GM04503 (cell line): ENCODE results near the gene RIPK1.
"Not testable (repeated sequence)": the region's sequence is repeated elsewhere in the genome, so short reads cannot be mapped to it uniquely, and the experiment has no call there.

Experiments
- DNase-seq: peaks from one replicate; pipeline ENCODE4 v3.0.0-alpha.2; 2012; ENCODE audit warnings: low read depth

Gene RIPK1

DNA sequence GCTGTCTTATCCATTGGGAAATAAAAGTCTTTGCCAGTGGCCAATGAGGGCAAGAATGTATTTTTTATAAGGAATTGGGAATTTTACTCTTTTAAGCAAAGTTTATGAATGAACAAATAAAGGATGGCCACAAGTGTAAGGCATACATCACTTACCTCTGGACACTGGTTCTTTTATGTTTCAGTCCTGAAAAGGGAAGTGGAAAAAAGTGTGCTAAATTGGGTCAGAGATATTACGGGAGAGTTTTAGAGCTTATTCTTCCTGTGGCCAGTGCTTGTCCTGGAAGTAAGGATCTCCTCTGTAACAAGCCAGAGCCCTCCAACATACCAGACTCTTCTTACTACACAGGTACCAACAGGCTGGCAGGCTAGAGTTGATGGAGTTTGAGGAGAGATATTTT is 22.5 kb upstream of the RIPK1 start:
- DNase-seq: no peak

GRCh38 chr6:3046295-3046694 is 22.0 kb upstream of the RIPK1 start:
- DNase-seq: no peak

- DNase-seq: not testable (repeated sequence)
Observed at GRCh38 chr6:3048009-3048408, 20.3 kb upstream of the RIPK1 start.

GRCh38 chr6:3052481-3053230 is 15.6 kb upstream of the RIPK1 start:
- no peak for DNase-seq

- no peak for DNase-seq
Observed at GRCh38 chr6:3053231-3053508, 15.1 kb upstream of the RIPK1 start.

DNA sequence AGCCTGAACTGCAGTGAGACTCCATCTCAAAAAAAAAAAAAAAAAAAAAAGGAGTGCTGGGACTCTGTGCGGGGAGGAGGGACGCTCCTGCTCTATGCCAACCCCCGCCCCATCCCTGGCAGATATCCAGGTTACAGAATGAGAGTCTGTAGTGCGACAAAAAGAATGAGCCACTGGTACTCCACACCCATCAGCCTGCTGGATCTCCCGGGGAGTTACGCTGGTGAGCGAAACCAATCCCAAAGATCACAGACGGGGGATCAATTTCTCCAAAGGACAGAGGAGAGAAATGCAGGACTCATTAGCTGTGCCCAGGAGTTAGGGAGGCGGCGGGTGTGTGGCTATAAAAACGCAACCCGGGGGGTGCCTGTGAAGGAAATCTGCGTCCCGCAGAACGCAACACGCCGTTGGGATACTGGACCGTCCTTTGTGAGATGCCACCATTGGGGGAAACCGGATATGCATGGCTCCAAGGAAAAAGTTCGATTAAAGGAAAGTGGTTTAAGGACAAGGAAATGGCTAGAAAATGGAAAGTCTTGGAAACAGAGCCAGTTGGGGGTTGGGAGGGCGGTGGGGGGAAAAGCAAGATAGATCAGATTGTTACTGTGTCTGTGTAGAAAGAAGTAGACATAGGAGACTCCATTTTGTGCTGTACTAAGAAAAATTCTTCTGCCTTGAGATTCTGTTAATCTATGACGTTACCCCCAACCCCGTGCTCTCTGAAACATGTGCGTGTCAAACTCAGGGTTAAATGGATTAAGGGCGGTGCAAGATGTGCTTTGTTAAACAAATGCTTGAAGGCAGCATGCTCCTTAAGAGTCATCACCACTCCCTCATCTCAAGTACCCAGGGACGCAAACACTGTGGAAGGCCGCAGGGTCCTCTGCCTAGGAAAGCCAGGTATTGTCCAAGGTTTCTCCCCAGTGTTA is 13.8 kb upstream of the RIPK1 start:
- not testable (repeated sequence) for DNase-seq

- DNase-seq: not testable (repeated sequence)
Observed at GRCh38 chr6:3055158-3055499, 13.2 kb upstream of the RIPK1 start.

DNA sequence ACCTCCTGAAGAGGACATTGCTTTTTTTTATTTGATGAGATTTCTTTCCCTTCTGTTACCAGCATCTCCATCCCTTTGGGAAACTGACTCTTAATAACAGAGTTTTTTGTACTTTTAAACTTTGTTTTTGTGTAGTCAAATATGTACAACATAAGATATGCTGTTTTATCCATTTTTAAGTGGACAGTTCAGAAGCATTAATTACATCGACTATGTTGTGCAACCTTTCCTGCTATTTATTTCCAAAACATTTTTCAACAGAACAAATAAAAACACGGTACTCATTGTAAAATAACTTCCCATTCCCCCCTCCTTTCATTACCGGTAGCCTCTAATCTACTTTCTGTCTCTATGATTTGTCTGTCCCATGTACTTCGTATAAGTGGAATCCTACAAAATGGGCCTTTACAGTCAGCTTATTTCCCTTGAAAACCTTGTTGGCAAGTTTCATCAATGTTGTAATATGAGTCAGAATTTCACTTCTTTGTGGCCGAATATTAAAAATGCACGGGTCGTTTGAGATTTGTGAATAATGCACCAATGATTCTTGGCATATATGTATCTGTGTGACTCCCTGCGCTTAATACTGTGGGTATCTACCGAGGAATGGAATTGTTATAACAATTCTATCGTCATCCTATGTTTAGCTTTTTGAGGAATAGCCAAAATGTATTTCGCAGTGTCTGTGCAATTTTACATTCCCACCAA is 11.1 kb upstream of the RIPK1 start:
- no peak for DNase-seq

- no peak for DNase-seq
Observed at GRCh38 chr6:3058957-3059356, 9.3 kb upstream of the RIPK1 start.

- DNase-seq: not testable (repeated sequence)
Observed at GRCh38 chr6:3060092-3060491, 8.2 kb upstream of the RIPK1 start.

- no peak for DNase-seq
Observed at GRCh38 chr6:3061501-3061941, 6.8 kb upstream of the RIPK1 start.

GRCh38 chr6:3063340-3063732 is 5.0 kb upstream of the RIPK1 start:
- not testable (repeated sequence) for DNase-seq

DNA sequence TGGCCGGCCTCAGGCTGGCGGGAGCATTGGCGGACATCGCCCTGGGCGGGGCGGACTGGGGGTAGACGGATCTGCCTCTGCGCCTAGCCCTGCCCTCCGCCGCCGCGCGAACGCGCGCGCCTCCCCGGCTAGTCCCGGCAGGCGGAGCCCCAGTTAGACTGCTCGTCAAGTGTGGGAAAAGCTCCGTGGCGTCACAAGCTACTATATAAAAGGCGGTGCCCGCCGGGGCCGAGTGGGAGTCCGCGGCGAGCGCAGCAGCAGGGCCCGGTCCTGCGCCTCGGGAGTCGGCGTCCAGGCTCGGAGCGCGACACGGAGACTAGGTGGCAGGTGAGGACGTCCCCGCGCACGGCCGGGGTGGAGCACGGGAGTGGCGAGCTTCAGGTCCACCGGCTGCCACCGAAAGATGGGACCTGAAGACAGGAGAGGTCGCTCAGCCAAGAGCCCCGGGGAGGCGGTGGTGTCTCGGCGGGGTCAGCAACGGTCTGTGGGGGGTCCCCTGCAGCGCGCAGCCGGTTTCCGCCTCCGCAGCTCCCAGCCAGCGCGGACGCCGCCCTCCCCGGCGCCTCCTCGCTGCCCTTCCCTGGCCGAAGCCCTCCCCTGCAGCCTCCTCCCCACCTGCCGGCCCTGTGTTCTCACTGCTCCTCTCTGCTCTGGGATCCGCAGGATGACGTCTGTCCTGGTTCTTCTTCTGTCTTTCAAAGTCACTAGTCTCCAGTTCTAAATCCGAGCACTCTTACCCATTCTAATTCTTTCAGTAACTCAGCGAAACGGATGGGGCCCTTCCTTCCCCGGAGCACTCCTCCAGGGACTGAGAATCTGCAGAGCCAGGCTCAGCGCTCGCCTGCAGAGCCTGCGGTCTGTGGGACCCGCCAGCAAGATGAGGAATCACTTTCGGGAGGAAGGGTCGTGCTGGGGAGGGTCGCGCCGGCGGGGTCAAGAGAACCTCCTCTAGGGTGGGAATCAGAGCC is 4.3 kb upstream of the RIPK1 start:
- DNase-seq: peak; percentile 69

- no peak for DNase-seq
Observed at GRCh38 chr6:3071568-3071967, 3.3 kb downstream of the RIPK1 start.

GRCh38 chr6:3072798-3073197 is 4.5 kb downstream of the RIPK1 start:
- DNase-seq: no peak

DNA sequence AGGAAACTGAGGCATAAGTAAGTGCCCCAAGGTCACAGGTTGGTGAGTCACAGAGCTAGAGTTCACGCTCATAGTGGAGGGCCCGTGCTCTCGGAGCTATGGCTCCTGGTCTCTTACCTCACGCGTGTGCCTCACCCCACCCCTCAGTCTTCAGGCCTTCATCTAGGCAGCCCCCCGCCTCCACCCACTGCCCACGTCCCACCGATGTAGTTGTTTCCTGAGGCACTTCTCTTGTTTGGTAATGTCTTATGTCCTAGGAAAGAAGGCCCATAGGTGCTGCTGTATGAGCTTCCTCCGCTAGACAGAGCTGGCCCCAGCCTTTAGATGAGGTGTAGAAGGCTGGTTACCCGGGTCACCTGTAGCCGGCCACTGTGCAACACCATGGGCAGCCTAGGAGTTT is 5.1 kb downstream of the RIPK1 start:
- DNase-seq: no peak

DNA sequence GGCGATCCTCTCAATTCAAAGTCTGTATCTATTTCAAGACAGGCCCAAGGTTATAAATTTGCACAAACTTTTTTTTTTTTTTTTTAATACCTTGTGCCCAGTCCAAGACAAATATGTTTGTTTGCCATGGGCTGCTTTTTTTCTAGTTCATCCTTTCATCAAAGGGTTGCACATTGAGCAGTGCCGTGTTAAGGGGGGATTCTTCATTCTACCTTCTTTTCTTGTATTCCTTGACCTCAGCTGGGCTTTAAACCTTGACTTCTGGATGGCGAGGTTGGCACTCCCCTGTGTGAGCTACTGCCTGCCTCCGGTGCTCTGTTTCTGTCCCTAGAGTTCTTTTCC is 7.4 kb downstream of the RIPK1 start:
- no peak for DNase-seq

- DNase-seq: no peak
Observed at GRCh38 chr6:3076320-3076719, 8.0 kb downstream of the RIPK1 start.

GRCh38 chr6:3077430-3077829 is 9.1 kb downstream of the RIPK1 start:
- DNase-seq: no peak

- DNase-seq: not testable (repeated sequence)
Observed at GRCh38 chr6:3078952-3079351, 10.7 kb downstream of the RIPK1 start.

GRCh38 chr6:3079682-3080081 is 11.4 kb downstream of the RIPK1 start:
- DNase-seq: no peak

- DNase-seq: no peak
Observed at GRCh38 chr6:3081960-3082359, 13.7 kb downstream of the RIPK1 start.
